K562 (cell line): ENCODE measurements around the gene RHOC. TPM values are rescaled to one million over a fixed set of nuclear protein-coding genes. Genes with fewer than 3 reads are reported as not detected.

Source experiments
- BMI1 ChIP-seq: fragments of 150-350 bp; IDR thresholded peaks from 2 replicates; pipeline ENCODE4 v1.6.1; 2014; ENCODE audit warnings: low read length
- CBFA2T2 ChIP-seq: fragments of 450-650 bp; conservative IDR thresholded peaks from 2 replicates; pipeline ENCODE4 v1.6.1; 2017; ENCODE audit warnings: mild to moderate bottlenecking
- CLOCK ChIP-seq: fragments of 250-450 bp; sonication (Bioruptor Pico); IDR thresholded peaks from 2 replicates; pipeline ENCODE4 v1.4.0; 2020; ENCODE audit warnings: mild to moderate bottlenecking, moderate library complexity, borderline replicate concordance
- EP300 ChIP-seq: IDR thresholded peaks from 2 replicates; pipeline ENCODE4 v1.6.1; 2012; ENCODE audit warnings: low read length, improper control_type of control experiment
- ETV1 ChIP-seq: fragments of 450-650 bp; conservative IDR thresholded peaks from 2 replicates; pipeline ENCODE4 v1.6.1; 2016; ENCODE audit warnings: missing genetic modification characterization, control low read depth, low read depth, missing compliant biosample characterization
- HSF4 ChIP-seq: fragments of 250-450 bp; sonication (Bioruptor Pico); IDR thresholded peaks from 2 replicates; pipeline ENCODE4 v2.1.2; 2022; ENCODE audit warnings: mild to moderate bottlenecking, moderate library complexity, borderline replicate concordance
- MAFG ChIP-seq: fragments of 450-650 bp; conservative IDR thresholded peaks from 2 replicates; pipeline ENCODE4 v1.6.1; 2016; ENCODE audit warnings: missing genetic modification characterization, missing compliant biosample characterization
- MITF ChIP-seq: IDR thresholded peaks from 2 replicates; pipeline ENCODE4 v1.6.1; 2014; ENCODE audit warnings: antibody characterized with exemption
- NCOA2 ChIP-seq, 2 experiments: fragments of 450-650 bp; IDR thresholded peaks; 2 replicates each; pipeline ENCODE4 v1.6.1; 2018; ENCODE audit warnings: mild to moderate bottlenecking in 2 of 2, moderate library complexity in 1 of 2; ENCODE audit not compliant: partially characterized antibody in 2 of 2
- NR3C1 ChIP-seq: sonication (generic); formaldehyde crosslinking; IDR thresholded peaks from 2 replicates; pipeline ENCODE4 v1.8.1; 2022; ENCODE audit warnings: missing genetic modification reagents
- OTX1 ChIP-seq: fragments of 450-650 bp; formaldehyde crosslinking; IDR thresholded peaks from 2 replicates; pipeline ENCODE4 v1.4.0; 2022; ENCODE audit warnings: mild to moderate bottlenecking
- PCBP2 ChIP-seq: fragments of 200-400 bp; formaldehyde crosslinking; IDR thresholded peaks from 2 replicates; pipeline ENCODE4 v1.6.1; 2018; ENCODE audit warnings: low read length, low read depth, mild to moderate bottlenecking, moderate library complexity; ENCODE audit not compliant: poor library complexity, severe bottlenecking
- POLR2A ChIP-seq: fragments of 450-650 bp; conservative IDR thresholded peaks from 2 replicates; pipeline ENCODE4 v1.6.1; 2016
- RAD51 ChIP-seq: fragments of 450-650 bp; IDR thresholded peaks from 2 replicates; pipeline ENCODE4 v1.7.1; 2016; ENCODE audit warnings: low read depth, mild to moderate bottlenecking, borderline replicate concordance
- RFX7 ChIP-seq: fragments of 250-450 bp; sonication (Bioruptor Pico); IDR thresholded peaks from 2 replicates; pipeline ENCODE4 v1.5.1; 2021; ENCODE audit warnings: mild to moderate bottlenecking
- RUNX1 ChIP-seq: sonication (generic); IDR thresholded peaks from 2 replicates; pipeline ENCODE4 v1.6.1; 2016; ENCODE audit warnings: antibody characterized with exemption, low read depth
- SRSF3 ChIP-seq: fragments of 200-400 bp; formaldehyde crosslinking; IDR thresholded peaks from 2 replicates; pipeline ENCODE4 v1.6.1; 2016; ENCODE audit warnings: mild to moderate bottlenecking, low read length, moderate library complexity; ENCODE audit not compliant: insufficient read depth
- TEAD2 ChIP-seq: fragments of 450-650 bp; IDR thresholded peaks from 2 replicates; pipeline ENCODE4 v1.6.1; 2016; ENCODE audit warnings: missing genetic modification characterization, control low read depth, missing compliant biosample characterization
- U2AF2 ChIP-seq: fragments of 200-400 bp; formaldehyde crosslinking; optimal IDR thresholded peaks from 2 replicates; pipeline ENCODE3; 2017; ENCODE audit warnings: low read depth, mild to moderate bottlenecking, low read length
- ZC3H8 ChIP-seq: fragments of 450-650 bp; IDR thresholded peaks from 2 replicates; pipeline ENCODE4 v1.6.1; 2017
- ZNF316 ChIP-seq: fragments of 450-650 bp; IDR thresholded peaks from 2 replicates; pipeline ENCODE4 v1.6.1; 2016
- ZNF408 ChIP-seq: fragments of 250-450 bp; sonication (Bioruptor Pico); IDR thresholded peaks from 2 replicates; pipeline ENCODE4 v1.4.0; 2020; ENCODE audit warnings: low read depth, mild to moderate bottlenecking, moderate library complexity
- ZNF561 ChIP-seq: fragments of 450-650 bp; formaldehyde crosslinking; conservative IDR thresholded peaks from 2 replicates; pipeline ENCODE4 v1.4.0; 2020; ENCODE audit warnings: mild to moderate bottlenecking, moderate library complexity
- ZNF699 ChIP-seq: fragments of 250-450 bp; sonication (Bioruptor Pico); IDR thresholded peaks from 2 replicates; pipeline ENCODE4 v1.8.0; 2021; ENCODE audit warnings: mild to moderate bottlenecking, moderate library complexity; ENCODE audit not compliant: insufficient replicate concordance
- ZNF785 ChIP-seq: fragments of 250-450 bp; sonication (Bioruptor Pico); IDR thresholded peaks from 2 replicates; pipeline ENCODE4 v1.4.0; 2020; ENCODE audit warnings: mild to moderate bottlenecking
- polyA plus RNA-seq, 8 experiments: library from polyadenylated mRNA; depleted of rRNA in 4 of 8; stranded (reverse) in 5 of 8; unstranded in 3 of 8; fragments of >200 nt; fragmentation: Nextera tagmentation in 2 of 8; fragmentation: Illumina TruSeq in 1 of 8; extraction: Ambion mirVana in 2 of 8; extraction: Trizol in 1 of 8; gene quantifications; 2 replicates each; pipeline versions ENCODE4 v1.2.1 to v1.2.3, GENCODE V29; 2011 to 2014; ENCODE audit warnings: inconsistent platforms in 1 of 8, missing spikeins in 1 of 8
- total RNA-seq, 7 experiments: library from RNA; depleted of rRNA in 6 of 7; stranded (reverse); fragments of >200 nt in 6 of 7; fragmentation: Illumina TruSeq in 2 of 7; extraction: Trizol in 2 of 7; gene quantifications; 2 replicates each; pipeline versions ENCODE4 v1.2.1 to v1.2.3, GENCODE V29; 2011 to 2021; ENCODE audit warnings: low replicate concordance in 1 of 7
- TF ChIP-seq, protein P1 (sequence below): IDR thresholded peaks from 3 replicates; pipeline ENCODE4 v1.6.1; 2011; ENCODE audit warnings: borderline replicate concordance, mild to moderate bottlenecking; ENCODE audit not compliant: insufficient read length, insufficient read depth

The RHOC gene
- total and polyA plus RNA-seq, 9 of the 15 experiments (the other 6 are each of a cell fraction or from before 2014, with no cell fraction given): 35.2 to 364 (median 204) TPM

GRCh38 chr1:112674440-112674985 lies 32.4 kb downstream of the RHOC start, which contains the start of gene MOV10 (continued):
- TF ChIP-seq CLOCK (CRISPR knock-in tag) (no peak), NCOA2 (IDR thresholded peaks at IDR 0.05; ENCODE audit: partially characterized antibody in 2 of 2) (no peak), SRSF3 (no peak), EP300 (no peak), BMI1 (no peak), ZNF785 (CRISPR knock-in tag) (no peak), U2AF2 (no peak), RAD51 (no peak), ETV1 (no peak), CBFA2T2 (no peak), RFX7 (CRISPR knock-in tag) (peak; percentile 19; the same call in 1 of the 2 replicates), ZNF561 (no peak; the same call in 1 of the 2 replicates), ZC3H8 (0 out of 2 replicates have a peak, but pooled peaks have one; percentile 45), OTX1 (CRISPR knock-in tag) (peak; percentile 89; the same call in 1 of the 2 replicates), NR3C1 (no peak), MAFG (tag) (no peak), TEAD2 (tag) (no peak), ZNF316 (no peak), MITF (no peak), RUNX1 (no peak), ZNF408 (no peak), ZNF699 (CRISPR knock-in tag) (no peak), HSF4 (CRISPR knock-in tag) (no peak), POLR2A (peak; percentile 87), PCBP2 (no peak)
- TF ChIP-seq, protein P1, sequence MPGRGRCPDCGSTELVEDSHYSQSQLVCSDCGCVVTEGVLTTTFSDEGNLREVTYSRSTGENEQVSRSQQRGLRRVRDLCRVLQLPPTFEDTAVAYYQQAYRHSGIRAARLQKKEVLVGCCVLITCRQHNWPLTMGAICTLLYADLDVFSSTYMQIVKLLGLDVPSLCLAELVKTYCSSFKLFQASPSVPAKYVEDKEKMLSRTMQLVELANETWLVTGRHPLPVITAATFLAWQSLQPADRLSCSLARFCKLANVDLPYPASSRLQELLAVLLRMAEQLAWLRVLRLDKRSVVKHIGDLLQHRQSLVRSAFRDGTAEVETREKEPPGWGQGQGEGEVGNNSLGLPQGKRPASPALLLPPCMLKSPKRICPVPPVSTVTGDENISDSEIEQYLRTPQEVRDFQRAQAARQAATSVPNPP: no peak
